SK-N-SH (cell line): ENCODE measurements around the gene NOTCH1. TPM values are rescaled to one million over a fixed set of nuclear protein-coding genes. Genes with fewer than 3 reads are reported as not detected.

ENCODE experiments used
- CTCF ChIA-PET: fragments of 300-600, 350-600 bp; formaldehyde crosslinking; extraction: SDS; loops from one replicate; lab custom pipeline; 2021; lab: Yijun Ruan, JAX
- POLR2A ChIA-PET: fragments of 350-600 bp; sonication (Branson Sonifier 250); formaldehyde crosslinking; extraction: SDS; loops from one replicate; lab custom pipeline; 2020; ENCODE audit warnings: antibody characterized with exemption, inconsistent platforms; lab: Yijun Ruan, JAX
- DNase-seq: peaks from one replicate; pipeline ENCODE4 v3.0.0; 2012
- H2AFZ ChIP-seq: fragments of 200-600 bp; sonication (generic); 2 replicates; pipeline ENCODE4 v1.8.1; 2016; ENCODE audit warnings: antibody characterized with exemption, mild to moderate bottlenecking, low read depth
- H3F3A ChIP-seq: fragments of 200-600 bp; sonication (generic); replicated peaks from 2 replicates; pipeline ENCODE3; 2016; ENCODE audit warnings: antibody characterized with exemption, mild to moderate bottlenecking; ENCODE audit not compliant: insufficient read depth
- H3K27ac ChIP-seq, 2 experiments: fragments of 200-500 bp in 1 of 2; fragments of 200-600 bp in 1 of 2; sonication (Bioruptor generic) in 1 of 2; sonication (generic), shearing (Covaris generic) in 1 of 2; 2 replicates each; pipeline versions ENCODE4 v1.5.1 to v1.6.1; 2014 to 2016; ENCODE audit warnings: low read depth in 2 of 2, inconsistent platforms in 1 of 2, low read length in 1 of 2, mild to moderate bottlenecking in 1 of 2, mixed read lengths in 1 of 2
- H3K27me3 ChIP-seq: fragments of 200-600 bp; sonication (generic), shearing (Covaris generic); 2 replicates; pipeline ENCODE4 v1.6.1; 2016; ENCODE audit warnings: mixed run types; ENCODE audit not compliant: insufficient read depth
- H3K36me3 ChIP-seq, 2 experiments: fragments of 200-500 bp in 1 of 2; fragments of 200-600 bp in 1 of 2; sonication (Bioruptor generic) in 1 of 2; sonication (generic) in 1 of 2; replicated peaks in 1 of 2; 2 replicates each; pipeline versions ENCODE3 to v1.5.1; 2014 to 2016; ENCODE audit warnings: low read length in 1 of 2, mild to moderate bottlenecking in 1 of 2; ENCODE audit not compliant: insufficient read depth in 2 of 2, control insufficient read depth in 1 of 2
- H3K4me1 ChIP-seq, 2 experiments: fragments of 200-500 bp in 1 of 2; fragments of 200-600 bp in 1 of 2; sonication (Bioruptor generic) in 1 of 2; sonication (generic), shearing (Covaris generic) in 1 of 2; 2 replicates each; pipeline versions ENCODE4 v1.5.1 to v1.6.1; 2014 to 2016; ENCODE audit warnings: low read depth in 1 of 2, low read length in 1 of 2, mixed run types in 1 of 2; ENCODE audit not compliant: insufficient read depth in 2 of 2, control insufficient read depth in 1 of 2
- H3K4me2 ChIP-seq: fragments of 200-600 bp; sonication (generic), shearing (Covaris generic); 2 replicates; pipeline ENCODE4 v1.6.1; 2017; ENCODE audit warnings: mixed run types
- H3K4me3 ChIP-seq, 2 experiments: fragments of 200-500 bp in 1 of 2; fragments of 200-600 bp in 1 of 2; sonication (Bioruptor generic) in 1 of 2; sonication (generic), shearing (Covaris generic) in 1 of 2; 2 replicates each; pipeline versions ENCODE4 v1.5.1 to v1.8.1; 2014 to 2016; ENCODE audit warnings: low read depth in 2 of 2, inconsistent platforms in 1 of 2, low read length in 1 of 2, mild to moderate bottlenecking in 1 of 2, mixed read lengths in 1 of 2, moderate library complexity in 1 of 2
- H3K79me2 ChIP-seq: fragments of 200-600 bp; sonication (generic); 2 replicates; pipeline ENCODE4 v1.8.1; 2017; ENCODE audit warnings: mild to moderate bottlenecking; ENCODE audit not compliant: insufficient read depth
- H3K9ac ChIP-seq: fragments of 200-600 bp; sonication (generic); 2 replicates; pipeline ENCODE4 v1.6.1; 2017; ENCODE audit warnings: mixed run types
- H3K9me2 ChIP-seq: fragments of 200-600 bp; sonication (generic); 2 replicates; pipeline ENCODE4 v1.6.1; 2017; ENCODE audit warnings: mixed run types
- H3K9me3 ChIP-seq: fragments of 200-600 bp; sonication (generic); 2 replicates; pipeline ENCODE4 v1.6.1; 2017; ENCODE audit warnings: mixed run types, mild to moderate bottlenecking, moderate library complexity
- H4K20me1 ChIP-seq: fragments of 200-600 bp; sonication (generic); 2 replicates; pipeline ENCODE4 v1.6.1; 2017; ENCODE audit warnings: mild to moderate bottlenecking, mixed run types; ENCODE audit not compliant: insufficient read depth
- EZH2phosphoT487 ChIP-seq: fragments of 200-600 bp; sonication (generic); IDR thresholded peaks from 2 replicates; pipeline ENCODE4 v1.6.1; 2017; ENCODE audit warnings: low read depth, mixed run types, mild to moderate bottlenecking, antibody characterized with exemption, moderate library complexity, borderline replicate concordance
- FOSL2 ChIP-seq: IDR thresholded peaks from 2 replicates; pipeline ENCODE4 v1.4.0; 2012; ENCODE audit warnings: low read depth, mild to moderate bottlenecking, moderate library complexity, borderline replicate concordance
- FOXJ3 ChIP-seq: sonication (generic); formaldehyde crosslinking; IDR thresholded peaks from 2 replicates; pipeline ENCODE4 v1.5.1; 2020; ENCODE audit warnings: mild to moderate bottlenecking, missing genetic modification reagents
- IRF3 ChIP-seq: fragments of 150-350 bp; IDR thresholded peaks from 2 replicates; pipeline ENCODE4 v1.6.1; 2016; ENCODE audit warnings: mild to moderate bottlenecking, low read depth, low read length
- MEF2A ChIP-seq: IDR thresholded peaks from 2 replicates; pipeline ENCODE4 v1.4.0; 2012; ENCODE audit warnings: low read depth, borderline replicate concordance
- POLR2AphosphoS5 ChIP-seq: IDR thresholded peaks from 2 replicates; pipeline ENCODE4 v1.6.1; 2012; ENCODE audit warnings: low read depth, low read length
- RAD21 ChIP-seq: IDR thresholded peaks from 2 replicates; pipeline ENCODE4 v1.6.1; 2012; ENCODE audit warnings: mild to moderate bottlenecking, low read length
- RFX5 ChIP-seq: IDR thresholded peaks from 2 replicates; pipeline ENCODE4 v1.6.1; 2012; ENCODE audit warnings: mild to moderate bottlenecking, improper control_type of control experiment, low read length
- YY1 ChIP-seq: IDR thresholded peaks from 2 replicates; pipeline ENCODE4 v1.4.0; 2012; ENCODE audit warnings: low read depth, mild to moderate bottlenecking
- ZBTB33 ChIP-seq: IDR thresholded peaks from 2 replicates; pipeline ENCODE4 v1.4.0; 2012; ENCODE audit warnings: low read depth, borderline replicate concordance
- WGBS: methylation state at CpG from one replicate; pipeline ENCODE4 v1.1.6; 2017; ENCODE audit warnings: low lambda C conversion rate; 5-methylcytosine and 5-hydroxymethylcytosine counted together
- polyA plus RNA-seq, 3 experiments: library from polyadenylated mRNA; depleted of rRNA; stranded (reverse); fragments of >200 nt; gene quantifications; 2 replicates each; pipeline ENCODE4 v1.2.3, GENCODE V29; 2012
- TF ChIP-seq, protein P1 (sequence below): IDR thresholded peaks from 2 replicates; pipeline ENCODE4 v1.6.1; 2012; ENCODE audit warnings: mild to moderate bottlenecking, low read depth, low read length, moderate library complexity

The NOTCH1 gene
- polyA plus RNA-seq, 1 of the 3 experiments (the other 2 are of a cell fraction) = 6.6 TPM

DNA sequence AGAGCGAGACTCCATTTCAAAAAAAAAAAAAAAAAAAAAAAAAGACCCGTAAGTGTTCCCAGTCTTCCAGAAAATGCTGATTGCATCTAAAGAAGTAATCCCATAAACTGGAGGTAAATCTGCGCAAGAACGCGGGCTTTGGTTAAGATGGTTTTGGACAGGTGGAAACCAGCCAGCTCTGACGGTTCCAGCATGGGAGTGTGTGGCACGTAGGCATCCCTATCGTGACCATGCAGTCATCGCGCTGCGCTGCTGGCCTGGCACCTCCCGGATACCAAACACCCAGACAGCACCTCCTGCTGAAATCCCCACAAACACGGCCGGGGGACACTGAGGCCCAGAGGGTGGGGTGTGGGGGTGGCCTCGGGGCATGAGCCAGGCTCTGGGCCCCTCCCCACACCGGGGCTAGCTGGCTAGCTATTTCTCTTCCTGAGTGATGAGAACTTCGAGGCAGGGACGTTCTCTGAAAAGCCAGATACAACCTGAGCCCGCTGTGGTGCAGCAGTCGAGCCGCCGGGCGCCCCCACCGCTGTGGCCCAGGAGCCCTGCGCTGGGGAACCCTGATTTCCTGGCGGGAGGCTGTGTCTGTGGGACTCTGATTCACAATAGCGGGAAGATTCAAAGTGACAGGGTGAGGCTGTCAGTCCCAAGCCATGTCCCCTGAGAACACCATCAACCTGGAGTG lies 32.2 kb upstream of the NOTCH1 start:
- ChIA-PET CTCF (interaction anchor here (1.3 to 1.4 kb wide), 2 partner anchors 26 to 90 kb away, joined by 5 to 6 read pairs; no protein-coding TSS in a partner anchor), POLR2A (no interaction called here)
- no peak for DNase-seq
- TF ChIP-seq, protein P1, sequence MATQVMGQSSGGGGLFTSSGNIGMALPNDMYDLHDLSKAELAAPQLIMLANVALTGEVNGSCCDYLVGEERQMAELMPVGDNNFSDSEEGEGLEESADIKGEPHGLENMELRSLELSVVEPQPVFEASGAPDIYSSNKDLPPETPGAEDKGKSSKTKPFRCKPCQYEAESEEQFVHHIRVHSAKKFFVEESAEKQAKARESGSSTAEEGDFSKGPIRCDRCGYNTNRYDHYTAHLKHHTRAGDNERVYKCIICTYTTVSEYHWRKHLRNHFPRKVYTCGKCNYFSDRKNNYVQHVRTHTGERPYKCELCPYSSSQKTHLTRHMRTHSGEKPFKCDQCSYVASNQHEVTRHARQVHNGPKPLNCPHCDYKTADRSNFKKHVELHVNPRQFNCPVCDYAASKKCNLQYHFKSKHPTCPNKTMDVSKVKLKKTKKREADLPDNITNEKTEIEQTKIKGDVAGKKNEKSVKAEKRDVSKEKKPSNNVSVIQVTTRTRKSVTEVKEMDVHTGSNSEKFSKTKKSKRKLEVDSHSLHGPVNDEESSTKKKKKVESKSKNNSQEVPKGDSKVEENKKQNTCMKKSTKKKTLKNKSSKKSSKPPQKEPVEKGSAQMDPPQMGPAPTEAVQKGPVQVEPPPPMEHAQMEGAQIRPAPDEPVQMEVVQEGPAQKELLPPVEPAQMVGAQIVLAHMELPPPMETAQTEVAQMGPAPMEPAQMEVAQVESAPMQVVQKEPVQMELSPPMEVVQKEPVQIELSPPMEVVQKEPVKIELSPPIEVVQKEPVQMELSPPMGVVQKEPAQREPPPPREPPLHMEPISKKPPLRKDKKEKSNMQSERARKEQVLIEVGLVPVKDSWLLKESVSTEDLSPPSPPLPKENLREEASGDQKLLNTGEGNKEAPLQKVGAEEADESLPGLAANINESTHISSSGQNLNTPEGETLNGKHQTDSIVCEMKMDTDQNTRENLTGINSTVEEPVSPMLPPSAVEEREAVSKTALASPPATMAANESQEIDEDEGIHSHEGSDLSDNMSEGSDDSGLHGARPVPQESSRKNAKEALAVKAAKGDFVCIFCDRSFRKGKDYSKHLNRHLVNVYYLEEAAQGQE = no peak
- TF ChIP-seq MEF2A = no peak
- no peak for TF ChIP-seq RAD21
- no peak for TF ChIP-seq IRF3
- TF ChIP-seq POLR2AphosphoS5 = no peak
- TF ChIP-seq EZH2phosphoT487 = no peak
- no peak for TF ChIP-seq RFX5
- no peak for TF ChIP-seq YY1
- TF ChIP-seq FOXJ3 (CRISPR knock-in tag) = no peak
- no peak for TF ChIP-seq FOSL2
- no peak for TF ChIP-seq ZBTB33
- H3K27ac ChIP-seq = no peak overlapping the region
- H3K4me1 ChIP-seq = no peaks in the 10 kb centered on the region; a peak in 2 of 4 replicates
- H3K9me3 ChIP-seq = no peaks in the 10 kb centered on the region
- no peaks in the 10 kb centered on the region for H3K27me3 ChIP-seq
- no peak overlapping the region for H3K9ac ChIP-seq
- H3K79me2 ChIP-seq = no peaks in the 10 kb centered on the region
- H3K36me3 ChIP-seq = no peaks in the 10 kb centered on the region
- no peak overlapping the region for H3K4me3 ChIP-seq
- H2AFZ ChIP-seq = no peak overlapping the region
- H3K9me2 ChIP-seq = no peaks in the 10 kb centered on the region
- WGBS = 82% methylated on average over 9 of the region's 27 CpGs
- no peak overlapping the region for H3K4me2 ChIP-seq
- H4K20me1 ChIP-seq = no peaks in the 10 kb centered on the region
- H3F3A ChIP-seq = peaks cover 19% of the 10 kb centered on the region
